ENCODE data around the gene PRKCE. TPM values are rescaled to one million over a fixed set of nuclear protein-coding genes. Genes with fewer than 3 reads are reported as not detected.

PRKCE gene
- total RNA-seq, 2 experiments from 2014 or later = 17.0 to 42.1 TPM

DNA sequence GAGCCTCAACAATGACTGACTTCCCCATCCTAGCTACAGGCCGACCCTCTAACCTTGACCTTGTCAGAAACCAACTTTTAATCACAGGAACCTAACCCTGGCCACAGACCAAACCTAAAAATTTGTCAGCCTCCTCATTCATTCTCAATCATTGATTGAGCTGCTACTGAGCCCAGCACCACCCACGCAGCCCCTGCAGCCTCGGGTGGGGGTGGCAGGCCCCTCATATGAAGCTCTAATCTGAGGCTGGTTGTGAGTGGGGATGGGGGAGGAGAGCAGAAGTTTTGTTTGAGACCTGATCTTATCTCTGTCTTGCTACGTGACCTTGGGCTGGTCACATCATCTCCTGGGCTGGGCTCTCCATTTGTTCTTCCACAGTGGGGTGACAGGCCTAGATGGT lies 546.2 kb downstream of the PRKCE start:
- Histone ChIP-seq H3K4me2 (ENCODE audit: low read length) (no peak overlapping the region), H4K20me1 (ENCODE audit: insufficient read depth, low read length) (no peaks in the 10 kb centered on the region), H3K9me2 (ENCODE audit: insufficient read depth, low read length) (no peaks in the 10 kb centered on the region), H3K27ac (ENCODE audit: low read depth, low read length, poor library complexity, severe bottlenecking) (no peak overlapping the region), H3K36me3 (ENCODE audit: insufficient read depth, low read length) (no peaks in the 10 kb centered on the region), H3K9me3 (ENCODE audit: low read length) (no peaks in the 10 kb centered on the region), H3K79me2 (ENCODE audit: insufficient read depth, low read depth, low read length) (no peaks in the 10 kb centered on the region), H3K4me3 (ENCODE audit: low read depth, low read length, poor library complexity, severe bottlenecking) (no peak overlapping the region), H3K4me1 (ENCODE audit: insufficient read depth, low read length, poor library complexity, severe bottlenecking) (no peaks in the 10 kb centered on the region), H2AFZ (ENCODE audit: low read length) (no peak overlapping the region)
- intact Hi-C loops (cut with micrococcal nuclease; ENCODE audit: unreplicated experiment) = loop anchor here (10.0 kb wide), 1 partner anchor 167 kb away; no protein-coding TSS in a partner anchor
- no peak for TF ChIP-seq EZH2phosphoT487 (IDR thresholded peaks at IDR 0.05; ENCODE audit: borderline replicate concordance, low read depth, low read length)
- TF ChIP-seq, protein P1, sequence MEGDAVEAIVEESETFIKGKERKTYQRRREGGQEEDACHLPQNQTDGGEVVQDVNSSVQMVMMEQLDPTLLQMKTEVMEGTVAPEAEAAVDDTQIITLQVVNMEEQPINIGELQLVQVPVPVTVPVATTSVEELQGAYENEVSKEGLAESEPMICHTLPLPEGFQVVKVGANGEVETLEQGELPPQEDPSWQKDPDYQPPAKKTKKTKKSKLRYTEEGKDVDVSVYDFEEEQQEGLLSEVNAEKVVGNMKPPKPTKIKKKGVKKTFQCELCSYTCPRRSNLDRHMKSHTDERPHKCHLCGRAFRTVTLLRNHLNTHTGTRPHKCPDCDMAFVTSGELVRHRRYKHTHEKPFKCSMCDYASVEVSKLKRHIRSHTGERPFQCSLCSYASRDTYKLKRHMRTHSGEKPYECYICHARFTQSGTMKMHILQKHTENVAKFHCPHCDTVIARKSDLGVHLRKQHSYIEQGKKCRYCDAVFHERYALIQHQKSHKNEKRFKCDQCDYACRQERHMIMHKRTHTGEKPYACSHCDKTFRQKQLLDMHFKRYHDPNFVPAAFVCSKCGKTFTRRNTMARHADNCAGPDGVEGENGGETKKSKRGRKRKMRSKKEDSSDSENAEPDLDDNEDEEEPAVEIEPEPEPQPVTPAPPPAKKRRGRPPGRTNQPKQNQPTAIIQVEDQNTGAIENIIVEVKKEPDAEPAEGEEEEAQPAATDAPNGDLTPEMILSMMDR (conservative IDR thresholded peaks at IDR 0.05; ENCODE audit: low read length) = no peak
- ChIA-PET CTCF (ENCODE audit: unreplicated experiment) (interaction anchor here (0.6 kb wide), 1 partner anchor 215 kb away, joined by 3 read pairs; no protein-coding TSS in a partner anchor), POLR2A (no interaction called here)
- no TSS peak for BruUV-seq (replicated peaks)
- DNase-seq (ENCODE audit: low spot score) = no peak

DNA sequence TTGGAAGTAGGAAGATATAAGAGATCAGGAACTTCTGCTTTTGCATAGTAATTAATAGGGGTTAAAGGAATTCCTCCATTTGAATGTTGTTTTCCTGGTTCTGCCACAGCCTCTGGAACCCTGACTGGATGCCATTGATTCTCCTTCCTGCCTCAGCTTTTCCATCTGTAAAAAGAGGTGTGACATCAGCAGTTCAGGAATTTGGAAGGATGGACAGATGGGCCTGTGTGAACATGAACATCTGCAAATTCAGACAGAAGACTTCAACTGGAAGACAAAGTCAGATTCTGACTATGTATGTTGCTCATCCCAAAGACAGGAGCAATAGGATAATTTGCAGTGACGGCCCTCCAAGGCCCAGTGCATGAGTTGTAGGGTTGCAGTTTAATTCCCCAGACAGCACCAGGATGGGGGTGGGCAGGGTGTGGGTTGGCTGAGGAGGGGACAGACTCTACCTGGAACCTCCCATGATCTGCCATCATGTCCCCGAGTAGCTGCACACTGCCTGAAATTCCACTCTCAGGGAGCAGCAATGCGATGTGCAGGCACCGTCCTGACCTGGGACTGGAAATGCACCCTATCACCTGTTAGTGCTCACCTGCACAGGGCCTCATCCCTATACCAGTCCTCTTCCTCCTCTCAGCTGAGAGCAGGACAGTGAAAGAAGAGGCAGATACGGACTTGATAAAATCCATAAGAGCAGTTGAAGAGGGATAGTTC lies 546.8 kb downstream of the PRKCE start:
- ChIA-PET CTCF (ENCODE audit: unreplicated experiment) (no interaction called here), POLR2A (no interaction called here)
- no peaks in the 10 kb centered on the region for H3K36me3 ChIP-seq (ENCODE audit: insufficient read depth, low read length)
- no peak for TF ChIP-seq EZH2phosphoT487 (IDR thresholded peaks at IDR 0.05; ENCODE audit: borderline replicate concordance, low read depth, low read length)
- TF ChIP-seq, protein P1 (conservative IDR thresholded peaks at IDR 0.05; ENCODE audit: low read length) = no peak
- no peak overlapping the region for H2AFZ ChIP-seq (ENCODE audit: low read length)
- no peak overlapping the region for H3K4me2 ChIP-seq (ENCODE audit: low read length)
- no TSS peak for BruUV-seq (replicated peaks)
- no peaks in the 10 kb centered on the region for H3K79me2 ChIP-seq (ENCODE audit: insufficient read depth, low read depth, low read length)
- H3K27ac ChIP-seq (ENCODE audit: low read depth, low read length, poor library complexity, severe bottlenecking) = no peak overlapping the region
- H3K9me2 ChIP-seq (ENCODE audit: insufficient read depth, low read length) = no peaks in the 10 kb centered on the region
- H3K9me3 ChIP-seq (ENCODE audit: low read length) = no peaks in the 10 kb centered on the region
- intact Hi-C loops (cut with micrococcal nuclease; ENCODE audit: unreplicated experiment) = loop anchor here (10.0 kb wide), 1 partner anchor 166 kb away; no protein-coding TSS in a partner anchor
- H3K4me3 ChIP-seq (ENCODE audit: low read depth, low read length, poor library complexity, severe bottlenecking) = no peak overlapping the region
- no peaks in the 10 kb centered on the region for H4K20me1 ChIP-seq (ENCODE audit: insufficient read depth, low read length)
- H3K4me1 ChIP-seq (ENCODE audit: insufficient read depth, low read length, poor library complexity, severe bottlenecking) = no peaks in the 10 kb centered on the region
- no peak for DNase-seq (ENCODE audit: low spot score)

DNA sequence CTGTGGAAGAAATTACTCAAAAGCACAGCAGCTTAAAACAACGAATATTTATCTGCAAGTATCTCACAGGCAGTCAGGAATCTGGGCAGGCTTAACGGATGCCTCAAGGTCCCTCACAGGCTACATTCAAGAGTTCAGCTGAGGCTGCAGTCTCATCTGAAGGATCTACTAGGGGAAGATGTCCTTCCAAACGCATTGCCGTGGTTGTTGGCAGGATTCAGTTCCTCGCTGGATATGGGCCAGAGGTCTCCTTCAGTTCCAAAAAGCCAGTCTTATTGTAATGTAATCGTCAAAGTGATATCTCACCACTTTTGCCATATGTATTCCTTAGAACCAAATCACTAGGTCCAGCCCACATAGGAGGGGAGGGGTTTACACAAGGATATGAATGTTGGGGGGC lies 547.5 kb downstream of the PRKCE start:
- intact Hi-C loops (cut with micrococcal nuclease; ENCODE audit: unreplicated experiment) = loop anchor here (10.0 kb wide), 1 partner anchor 166 kb away; no protein-coding TSS in a partner anchor
- BruUV-seq (replicated peaks) = no TSS peak
- Histone ChIP-seq H3K9me2 (ENCODE audit: insufficient read depth, low read length) (no peaks in the 10 kb centered on the region), H4K20me1 (ENCODE audit: insufficient read depth, low read length) (no peaks in the 10 kb centered on the region), H3K4me2 (ENCODE audit: low read length) (no peak overlapping the region), H3K4me3 (ENCODE audit: low read depth, low read length, poor library complexity, severe bottlenecking) (no peak overlapping the region), H3K36me3 (ENCODE audit: insufficient read depth, low read length) (no peaks in the 10 kb centered on the region), H2AFZ (ENCODE audit: low read length) (no peak overlapping the region), H3K27ac (ENCODE audit: low read depth, low read length, poor library complexity, severe bottlenecking) (no peak overlapping the region), H3K79me2 (ENCODE audit: insufficient read depth, low read depth, low read length) (no peaks in the 10 kb centered on the region), H3K9me3 (ENCODE audit: low read length) (no peaks in the 10 kb centered on the region), H3K4me1 (ENCODE audit: insufficient read depth, low read length, poor library complexity, severe bottlenecking) (no peaks in the 10 kb centered on the region)
- ChIA-PET CTCF (ENCODE audit: unreplicated experiment) (no interaction called here), POLR2A (no interaction called here)
- TF ChIP-seq, protein P1 (conservative IDR thresholded peaks at IDR 0.05; ENCODE audit: low read length) = no peak
- no peak for TF ChIP-seq EZH2phosphoT487 (IDR thresholded peaks at IDR 0.05; ENCODE audit: borderline replicate concordance, low read depth, low read length)
- DNase-seq (ENCODE audit: low spot score) = no peak

Measured in OCI-LY7 (cell line).